Fibroblast of skin of abdomen (primary cell): Measurements from ENCODE around the gene NISCH.
A peak's percentile ranks its signal among the peaks of the same experiment; 100 is the strongest.

ENCODE experiments used
- DNase-seq: peaks from one replicate; pipeline ENCODE4 v3.0.0-alpha.2; 2013

The NISCH gene

GRCh38 chr3:52472239-52473000, 17.0 kb downstream of the NISCH start:
- DNase-seq = no peak

GRCh38 chr3:52473026-52473425, 17.6 kb downstream of the NISCH start:
- no peak for DNase-seq

GRCh38 chr3:52477076-52477795, 21.8 kb downstream of the NISCH start:
- no peak for DNase-seq

GRCh38 chr3:52477796-52478095, 22.3 kb downstream of the NISCH start:
- no peak for DNase-seq

GRCh38 chr3:52479037-52479876, 23.9 kb downstream of the NISCH start:
- no peak for DNase-seq

- DNase-seq = no peak
These were observed 24.6 kb downstream of the NISCH start for GRCh38 chr3:52479877-52480575.

GRCh38 chr3:52480768-52481715, 25.6 kb downstream of the NISCH start:
- no peak for DNase-seq

DNA sequence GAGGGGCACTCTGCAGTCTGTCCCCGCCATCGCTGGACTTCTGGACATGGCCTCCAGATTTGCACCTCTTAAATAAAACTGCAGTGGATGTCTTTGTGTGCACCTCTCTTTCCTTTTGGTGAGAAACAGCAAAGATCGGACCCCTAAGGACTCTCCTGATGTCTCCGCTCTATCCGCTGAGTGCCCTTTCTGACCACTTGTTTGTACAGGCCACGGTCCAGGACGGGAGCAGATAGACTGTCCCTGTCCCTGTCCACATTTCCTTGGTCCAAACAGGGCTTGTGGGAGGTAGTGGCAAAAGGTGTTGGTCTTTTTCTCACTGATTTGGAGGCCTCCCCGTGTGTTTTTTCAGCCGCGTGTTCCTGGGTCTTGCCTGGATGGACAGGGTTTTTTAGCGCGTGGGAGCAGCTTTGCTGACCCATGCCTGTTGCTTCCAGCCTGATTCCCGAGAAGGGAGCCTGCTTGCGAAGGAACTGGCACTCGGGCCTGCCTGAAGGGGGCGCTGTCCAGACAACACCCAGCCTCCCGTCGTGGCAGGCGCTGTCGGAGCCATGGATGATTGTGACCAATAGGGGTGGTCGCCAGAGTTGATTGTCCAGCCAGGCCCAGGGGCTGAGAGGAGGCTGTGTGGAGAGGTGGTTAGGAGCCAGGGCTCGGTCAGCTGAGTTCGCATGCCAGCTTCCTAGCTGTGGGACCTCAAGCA, 26.6 kb downstream of the NISCH start:
- no peak for DNase-seq

DNA sequence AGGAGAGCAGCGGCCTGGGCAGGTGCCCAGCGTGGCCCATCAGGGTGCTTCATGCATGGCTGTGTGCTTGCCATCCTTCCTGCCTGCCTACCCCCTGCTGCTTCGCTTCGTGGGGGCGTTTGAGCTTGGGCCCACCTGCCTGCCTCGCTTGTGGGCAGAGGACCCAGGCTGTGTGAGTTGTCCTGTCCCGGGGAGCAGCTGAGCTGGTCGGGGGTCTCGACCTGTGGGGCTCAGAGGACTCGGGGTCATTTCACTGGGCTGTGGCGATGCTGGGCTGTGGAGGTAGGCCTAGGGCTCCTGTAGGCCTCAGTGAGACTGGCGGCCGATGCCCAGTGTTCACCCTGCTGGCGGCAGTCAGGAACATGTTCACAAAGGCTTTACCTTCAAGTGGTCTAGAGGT, 27.7 kb downstream of the NISCH start:
- no peak for DNase-seq

- DNase-seq = peak; percentile 87
These were observed 28.4 kb downstream of the NISCH start for GRCh38 chr3:52483577-52484381.

DNA sequence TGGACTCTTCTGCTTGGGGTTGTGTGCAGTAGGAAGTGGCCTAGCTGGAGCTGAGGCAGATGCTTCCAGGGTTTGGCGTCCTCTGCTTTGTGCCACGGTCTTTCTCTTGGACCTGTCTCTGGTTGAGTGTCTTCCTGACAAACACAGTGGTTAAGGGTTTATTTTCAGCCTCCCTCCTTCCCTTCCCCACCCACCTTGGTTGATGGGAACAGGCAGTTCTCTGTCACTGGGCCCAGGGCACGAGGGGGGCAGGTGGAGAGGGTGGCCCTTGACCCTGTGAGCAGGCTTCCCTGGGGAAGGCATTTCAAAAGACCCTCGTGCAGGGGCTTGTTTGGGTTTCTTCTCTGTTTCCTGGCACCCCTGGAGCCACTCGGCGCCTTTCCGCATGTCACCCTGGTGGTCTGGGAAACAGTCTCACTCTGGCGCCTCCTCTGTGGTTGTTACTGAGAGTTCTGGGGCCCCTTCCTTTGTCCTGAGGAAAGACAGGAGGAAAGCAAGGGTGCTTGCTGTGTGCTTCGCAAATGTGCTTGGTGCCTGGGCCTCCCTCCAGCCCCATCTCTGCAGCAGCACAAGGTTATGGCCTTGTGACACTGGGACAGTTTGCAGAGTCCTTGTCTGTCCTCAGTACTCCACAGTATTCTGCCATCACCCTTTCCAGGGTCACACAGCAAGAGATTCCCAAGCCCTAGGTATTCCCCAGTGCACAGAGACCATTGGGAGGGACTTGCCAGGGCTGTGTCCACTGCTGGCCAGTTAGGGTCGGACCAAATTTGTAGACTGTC, 29.5 kb downstream of the NISCH start:
- no peak for DNase-seq

- DNase-seq = no peak
These were observed 31.8 kb downstream of the NISCH start for GRCh38 chr3:52487050-52487787.

DNA sequence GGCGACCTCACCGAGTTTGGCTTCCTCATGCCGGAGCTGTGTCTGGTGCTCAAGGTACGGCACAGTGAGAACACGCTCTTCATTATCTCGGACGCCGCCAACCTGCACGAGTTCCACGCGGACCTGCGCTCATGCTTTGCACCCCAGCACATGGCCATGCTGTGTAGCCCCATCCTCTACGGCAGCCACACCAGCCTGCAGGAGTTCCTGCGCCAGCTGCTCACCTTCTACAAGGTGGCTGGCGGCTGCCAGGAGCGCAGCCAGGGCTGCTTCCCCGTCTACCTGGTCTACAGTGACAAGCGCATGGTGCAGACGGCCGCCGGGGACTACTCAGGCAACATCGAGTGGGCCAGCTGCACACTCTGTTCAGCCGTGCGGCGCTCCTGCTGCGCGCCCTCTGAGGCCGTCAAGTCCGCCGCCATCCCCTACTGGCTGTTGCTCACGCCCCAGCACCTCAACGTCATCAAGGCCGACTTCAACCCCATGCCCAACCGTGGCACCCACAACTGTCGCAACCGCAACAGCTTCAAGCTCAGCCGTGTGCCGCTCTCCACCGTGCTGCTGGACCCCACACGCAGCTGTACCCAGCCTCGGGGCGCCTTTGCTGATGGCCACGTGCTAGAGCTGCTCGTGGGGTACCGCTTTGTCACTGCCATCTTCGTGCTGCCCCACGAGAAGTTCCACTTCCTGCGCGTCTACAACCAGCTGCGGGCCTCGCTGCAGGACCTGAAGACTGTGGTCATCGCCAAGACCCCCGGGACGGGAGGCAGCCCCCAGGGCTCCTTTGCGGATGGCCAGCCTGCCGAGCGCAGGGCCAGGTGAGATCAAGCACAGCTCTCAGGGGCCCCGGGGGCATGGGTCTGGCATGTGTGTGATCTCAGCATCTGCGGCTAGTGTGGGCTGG, 32.6 kb downstream of the NISCH start:
- no peak for DNase-seq

- DNase-seq = no peak
These were observed 33.3 kb downstream of the NISCH start for GRCh38 chr3:52488746-52489145.

DNA sequence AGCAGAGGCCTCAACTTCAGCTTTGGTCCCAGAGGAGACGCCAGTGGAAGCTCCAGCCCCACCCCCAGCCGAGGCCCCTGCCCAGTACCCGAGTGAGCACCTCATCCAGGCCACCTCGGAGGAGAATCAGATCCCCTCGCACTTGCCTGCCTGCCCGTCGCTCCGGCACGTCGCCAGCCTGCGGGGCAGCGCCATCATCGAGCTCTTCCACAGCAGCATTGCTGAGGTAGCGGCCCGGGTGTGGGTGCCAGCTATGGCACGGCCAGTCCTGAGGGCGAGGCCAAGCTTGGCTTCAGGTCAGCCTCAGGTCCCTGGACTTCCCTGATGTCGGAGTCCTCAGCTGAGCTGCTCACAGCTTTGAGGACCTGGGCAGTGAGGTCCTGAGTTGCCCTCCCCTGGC, 34.0 kb downstream of the NISCH start:
- DNase-seq = no peak

GRCh38 chr3:52490035-52490938, 34.9 kb downstream of the NISCH start:
- DNase-seq = no peak
